ENCODE results near the gene HES7.

DNA sequence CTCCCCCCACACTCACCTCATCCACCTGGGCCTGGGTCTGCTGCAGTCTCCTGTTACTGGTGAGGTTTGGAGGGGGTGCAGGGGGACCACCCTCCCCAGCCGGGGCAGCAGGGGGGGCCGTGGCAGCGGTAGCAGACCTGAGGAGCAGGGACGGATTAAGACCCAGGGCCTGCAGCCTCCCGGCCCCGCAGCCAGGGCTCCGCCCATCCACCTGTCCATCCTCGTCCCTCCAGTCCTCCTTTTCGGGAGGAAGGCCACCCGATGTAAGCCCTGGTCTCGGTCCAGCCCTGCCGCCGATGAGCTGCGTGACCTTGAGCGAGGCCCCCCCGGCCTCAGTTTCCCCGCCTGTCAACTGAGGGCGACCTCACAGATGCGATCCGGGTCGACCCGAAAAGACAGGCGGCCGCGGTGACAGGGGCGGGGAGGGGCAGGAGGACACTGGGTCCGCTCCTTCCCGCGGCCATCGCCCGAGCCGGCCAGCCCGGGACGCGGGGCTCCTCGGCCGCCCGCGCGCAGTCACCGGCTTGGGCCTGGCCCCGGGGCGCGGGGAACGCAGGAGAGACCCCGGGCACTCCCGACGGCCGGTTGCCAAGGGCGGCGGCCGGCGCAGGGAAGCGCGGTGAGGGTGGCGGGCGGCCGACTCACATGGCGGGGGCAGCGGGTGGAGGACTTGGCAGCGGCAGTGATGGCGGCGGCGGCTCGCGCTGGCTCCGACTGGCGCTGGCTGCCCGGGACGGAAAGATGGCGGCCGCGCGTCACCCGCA, 38.5 kb upstream of the HES7 start, which contains the start of gene VAMP2:
- TF ChIP-seq, protein P1, sequence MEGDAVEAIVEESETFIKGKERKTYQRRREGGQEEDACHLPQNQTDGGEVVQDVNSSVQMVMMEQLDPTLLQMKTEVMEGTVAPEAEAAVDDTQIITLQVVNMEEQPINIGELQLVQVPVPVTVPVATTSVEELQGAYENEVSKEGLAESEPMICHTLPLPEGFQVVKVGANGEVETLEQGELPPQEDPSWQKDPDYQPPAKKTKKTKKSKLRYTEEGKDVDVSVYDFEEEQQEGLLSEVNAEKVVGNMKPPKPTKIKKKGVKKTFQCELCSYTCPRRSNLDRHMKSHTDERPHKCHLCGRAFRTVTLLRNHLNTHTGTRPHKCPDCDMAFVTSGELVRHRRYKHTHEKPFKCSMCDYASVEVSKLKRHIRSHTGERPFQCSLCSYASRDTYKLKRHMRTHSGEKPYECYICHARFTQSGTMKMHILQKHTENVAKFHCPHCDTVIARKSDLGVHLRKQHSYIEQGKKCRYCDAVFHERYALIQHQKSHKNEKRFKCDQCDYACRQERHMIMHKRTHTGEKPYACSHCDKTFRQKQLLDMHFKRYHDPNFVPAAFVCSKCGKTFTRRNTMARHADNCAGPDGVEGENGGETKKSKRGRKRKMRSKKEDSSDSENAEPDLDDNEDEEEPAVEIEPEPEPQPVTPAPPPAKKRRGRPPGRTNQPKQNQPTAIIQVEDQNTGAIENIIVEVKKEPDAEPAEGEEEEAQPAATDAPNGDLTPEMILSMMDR (IDR thresholded peaks at IDR 0.05; ENCODE audit: low read length) = no peak
- no peak for TF ChIP-seq EZH2 (IDR thresholded peaks at IDR 0.05; ENCODE audit: borderline replicate concordance, low read length)

Data from OCI-LY1 (cell line).